ENCODE data around the gene ELMOD1. TPM values are rescaled to one million over a fixed set of nuclear protein-coding genes. Genes with fewer than 3 reads are reported as not detected.
"Not testable (repeated sequence)": the region's sequence is repeated elsewhere in the genome, so short reads cannot be mapped to it uniquely, and the experiment has no call there.

ELMOD1 gene
- total RNA-seq, 4 donors from 2014 or later = 0.66 to 2.7 TPM; not detected in 2

DNA sequence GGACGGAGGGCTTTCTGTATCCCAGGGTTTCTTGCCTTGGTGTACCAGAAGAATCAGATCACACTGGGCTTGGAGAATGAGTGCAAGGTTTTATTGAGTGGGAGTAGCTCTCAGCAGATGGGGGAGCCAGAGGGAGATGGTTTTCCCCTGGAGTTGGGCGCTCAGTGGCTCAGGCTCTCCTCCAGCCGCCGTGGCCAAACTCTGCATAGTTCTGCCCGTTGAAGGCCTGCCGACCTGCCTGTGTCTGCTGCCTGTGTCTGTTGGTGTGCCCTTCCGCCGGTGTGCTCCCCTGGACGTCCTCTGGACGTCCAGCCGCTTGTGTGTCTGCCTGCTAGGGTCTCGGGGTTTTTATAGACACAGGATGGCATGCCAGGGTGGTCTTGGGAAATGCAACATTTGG, 20.9 kb upstream of the ELMOD1 start:
- Histone ChIP-seq H3K4me3 (no peak overlapping the region), H3K27me3 (peaks cover 12% of the 10 kb centered on the region), H3K4me1 (peaks cover 0 to 6% (median 4%) of the 10 kb centered on the region in 3 donors), H3K36me3 (no peaks in the 10 kb centered on the region), H3K9me3 (no peaks in the 10 kb centered on the region), H3K27ac (no peak overlapping the region)
- ATAC-seq = no peak
- TF ChIP-seq EP300 (IDR thresholded peaks at IDR 0.05) (no peak), POLR2A (IDR thresholded peaks at IDR 0.05) (no peak), POLR2AphosphoS5 (IDR thresholded peaks at IDR 0.05) (no peak)
- TF ChIP-seq, protein P1, sequence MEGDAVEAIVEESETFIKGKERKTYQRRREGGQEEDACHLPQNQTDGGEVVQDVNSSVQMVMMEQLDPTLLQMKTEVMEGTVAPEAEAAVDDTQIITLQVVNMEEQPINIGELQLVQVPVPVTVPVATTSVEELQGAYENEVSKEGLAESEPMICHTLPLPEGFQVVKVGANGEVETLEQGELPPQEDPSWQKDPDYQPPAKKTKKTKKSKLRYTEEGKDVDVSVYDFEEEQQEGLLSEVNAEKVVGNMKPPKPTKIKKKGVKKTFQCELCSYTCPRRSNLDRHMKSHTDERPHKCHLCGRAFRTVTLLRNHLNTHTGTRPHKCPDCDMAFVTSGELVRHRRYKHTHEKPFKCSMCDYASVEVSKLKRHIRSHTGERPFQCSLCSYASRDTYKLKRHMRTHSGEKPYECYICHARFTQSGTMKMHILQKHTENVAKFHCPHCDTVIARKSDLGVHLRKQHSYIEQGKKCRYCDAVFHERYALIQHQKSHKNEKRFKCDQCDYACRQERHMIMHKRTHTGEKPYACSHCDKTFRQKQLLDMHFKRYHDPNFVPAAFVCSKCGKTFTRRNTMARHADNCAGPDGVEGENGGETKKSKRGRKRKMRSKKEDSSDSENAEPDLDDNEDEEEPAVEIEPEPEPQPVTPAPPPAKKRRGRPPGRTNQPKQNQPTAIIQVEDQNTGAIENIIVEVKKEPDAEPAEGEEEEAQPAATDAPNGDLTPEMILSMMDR (IDR thresholded peaks at IDR 0.05) = no peak
- 84% methylated on average over 9 of the region's 12 CpGs; no CpG with 5 or more reads in 1 of the 2 donors for WGBS, 2 donors (ENCODE audit: low coverage in 1 of 2)

DNA sequence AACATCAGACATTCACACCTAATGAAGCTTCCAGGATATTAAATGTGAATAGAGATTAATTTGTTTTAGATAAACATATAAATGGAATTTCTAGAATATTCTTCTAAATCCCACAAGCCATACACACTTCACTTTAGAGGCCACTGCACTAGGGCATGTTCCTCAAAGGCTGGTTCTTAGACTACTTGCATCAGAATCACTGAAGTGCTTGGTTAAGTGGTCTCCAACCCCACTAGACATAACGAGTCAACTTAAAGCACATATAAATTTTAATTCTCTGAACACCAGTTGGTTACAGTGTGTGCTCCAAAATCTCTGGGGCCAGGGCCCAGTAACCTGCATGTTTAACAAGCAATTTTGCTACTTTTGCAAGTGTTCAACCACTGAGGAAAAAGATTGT, 17.5 kb upstream of the ELMOD1 start:
- Histone ChIP-seq H3K27ac (no peak overlapping the region), H3K4me1 (no peaks in the 10 kb centered on the region), H3K4me3 (no peak overlapping the region), H3K27me3 (peaks cover 12% of the 10 kb centered on the region), H3K9me3 (no peaks in the 10 kb centered on the region), H3K36me3 (no peaks in the 10 kb centered on the region)
- no peak for TF ChIP-seq POLR2AphosphoS5 (IDR thresholded peaks at IDR 0.05)
- no peak for TF ChIP-seq EP300 (IDR thresholded peaks at IDR 0.05)
- TF ChIP-seq POLR2A (IDR thresholded peaks at IDR 0.05) = no peak
- TF ChIP-seq, protein P1 (IDR thresholded peaks at IDR 0.05) = no peak
- no peak for ATAC-seq
- WGBS, 2 donors (ENCODE audit: low coverage in 1 of 2) = 29 to 65% methylated on average over 1 of the region's 1 CpG

DNA sequence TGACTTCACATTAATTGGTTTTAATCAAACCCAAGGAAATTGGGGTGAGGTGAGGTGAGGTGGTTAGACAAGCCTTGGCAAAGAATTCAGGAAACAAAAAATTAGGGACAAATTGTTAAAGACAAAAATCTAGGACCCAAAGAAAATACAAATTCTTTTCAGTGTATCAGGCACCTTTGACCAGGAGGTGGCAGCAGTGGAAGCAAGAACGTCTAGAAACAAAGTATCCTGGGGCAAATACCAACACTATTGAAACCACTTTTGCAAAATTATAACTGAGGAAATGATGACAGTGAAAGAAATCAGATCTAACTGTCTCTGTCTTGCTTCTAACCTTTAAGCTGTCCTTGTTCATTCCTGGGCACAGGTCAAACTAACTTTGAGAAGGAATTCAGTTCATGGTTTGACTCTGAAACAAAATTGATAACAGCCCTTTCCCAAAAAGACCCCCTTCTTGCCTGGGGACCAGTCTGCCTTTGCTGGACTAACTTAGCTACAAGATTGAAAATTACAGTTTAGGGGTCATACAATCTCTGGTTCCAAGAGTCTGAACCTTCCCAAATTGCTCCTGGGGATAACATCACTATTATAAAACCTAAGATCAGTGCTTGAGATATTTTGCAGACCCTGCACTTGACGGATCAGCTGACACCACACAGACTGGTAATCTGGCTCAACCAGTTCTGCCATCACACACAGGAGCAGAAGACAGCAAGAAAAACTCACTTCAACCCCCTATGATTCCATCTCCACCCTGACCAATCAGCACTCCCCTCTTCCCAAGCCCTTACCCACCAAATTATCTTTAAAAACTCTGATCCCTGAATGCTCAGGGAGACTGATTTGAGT, 14.2 kb upstream of the ELMOD1 start:
- 5 to 35% methylated on average over 2 of the region's 2 CpGs for WGBS, 2 donors (ENCODE audit: low coverage in 1 of 2)
- not testable (repeated sequence) for H3K9me3 ChIP-seq

DNA sequence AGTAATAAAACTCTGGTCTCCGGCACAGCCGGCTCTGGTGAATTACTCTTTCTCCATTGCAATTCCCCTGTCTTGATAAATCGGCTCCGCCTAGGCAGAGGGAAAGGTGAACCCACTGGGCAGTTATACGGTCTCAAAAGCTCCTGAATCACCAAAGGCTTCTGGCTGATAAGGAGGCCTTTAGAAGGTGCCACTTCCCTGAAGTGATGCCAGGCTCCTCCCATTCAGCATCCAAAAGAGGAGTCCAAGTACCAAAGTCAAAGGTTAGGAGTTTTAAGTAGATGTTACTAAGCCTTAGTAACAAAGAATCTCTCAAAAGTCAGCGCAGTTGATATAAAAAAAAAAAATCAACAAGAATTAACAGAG, 13.6 kb upstream of the ELMOD1 start:
- no peaks in the 10 kb centered on the region for H3K9me3 ChIP-seq

More for the DNA sequence above, 14.2 kb upstream of the ELMOD1 start:
- not testable (repeated sequence) for H3K36me3 ChIP-seq, ATAC-seq, H3K27ac ChIP-seq, H3K4me3 ChIP-seq, H3K4me1 ChIP-seq, H3K27me3 ChIP-seq
- TF ChIP-seq, protein P1 (IDR thresholded peaks at IDR 0.05) = peak; percentile 52 to 70 (median 70)

DNA sequence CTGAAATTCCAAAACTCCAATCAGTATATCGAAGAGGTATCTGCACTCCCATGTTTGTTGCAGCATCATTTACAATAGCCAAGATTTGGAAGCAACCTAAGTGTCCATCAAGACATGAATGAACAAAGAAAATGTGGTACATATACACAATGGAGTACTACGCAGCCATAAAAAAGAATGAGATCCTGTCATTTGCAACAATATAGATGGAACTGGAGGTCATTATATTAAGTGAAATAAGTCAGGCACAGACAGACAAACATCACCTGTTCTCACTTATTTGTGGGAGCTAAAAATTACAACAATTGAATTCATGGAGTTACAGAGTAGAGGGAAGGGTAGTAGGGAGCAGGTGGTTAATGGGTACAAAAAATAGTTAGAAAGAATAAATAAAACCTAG, 11.8 kb upstream of the ELMOD1 start:
- H3K4me3 ChIP-seq, ATAC-seq, H3K9me3 ChIP-seq, H3K27ac ChIP-seq, H3K27me3 ChIP-seq, H3K36me3 ChIP-seq, H3K4me1 ChIP-seq: not testable (repeated sequence)
- WGBS, 2 donors (ENCODE audit: low coverage in 1 of 2) = 75 to 100% methylated on average over 1 to 2 of the region's 2 CpGs

More for the DNA sequence above, 13.6 kb upstream of the ELMOD1 start:
- 93 to 100% methylated on average over 1 to 5 of the region's 6 CpGs for WGBS, 2 donors (ENCODE audit: low coverage in 1 of 2)
- TF ChIP-seq POLR2A (IDR thresholded peaks at IDR 0.05) (no peak), POLR2AphosphoS5 (IDR thresholded peaks at IDR 0.05) (no peak), EP300 (IDR thresholded peaks at IDR 0.05) (no peak)
- TF ChIP-seq, protein P1 (IDR thresholded peaks at IDR 0.05) = no peak
- ATAC-seq = no peak
- H3K4me3 ChIP-seq = no peak overlapping the region
- H3K4me1 ChIP-seq = no peaks in the 10 kb centered on the region
- H3K27ac ChIP-seq = no peak overlapping the region
- H3K27me3 ChIP-seq = no peaks in the 10 kb centered on the region
- no peaks in the 10 kb centered on the region for H3K36me3 ChIP-seq
